Lower leg skin (tissue), 3 donors: ENCODE data around the gene SLC43A3.

Experiments
- POLR2A ChIP-seq, 2 donors: fragments of 450-650 bp; IDR thresholded peaks; one replicate each; pipeline ENCODE4 v1.6.1; 2016 to 2017; ENCODE audit warnings: antibody characterized with exemption in 2 of 2, mild to moderate bottlenecking in 1 of 2, moderate library complexity in 1 of 2
- TF ChIP-seq, protein P1 (sequence below), 3 donors: fragments of 450-650 bp; IDR thresholded peaks; one replicate each; pipeline ENCODE4 v1.5.1; 2016; ENCODE audit warnings: antibody characterized with exemption in 3 of 3, mild to moderate bottlenecking in 3 of 3, moderate library complexity in 2 of 3

DNA sequence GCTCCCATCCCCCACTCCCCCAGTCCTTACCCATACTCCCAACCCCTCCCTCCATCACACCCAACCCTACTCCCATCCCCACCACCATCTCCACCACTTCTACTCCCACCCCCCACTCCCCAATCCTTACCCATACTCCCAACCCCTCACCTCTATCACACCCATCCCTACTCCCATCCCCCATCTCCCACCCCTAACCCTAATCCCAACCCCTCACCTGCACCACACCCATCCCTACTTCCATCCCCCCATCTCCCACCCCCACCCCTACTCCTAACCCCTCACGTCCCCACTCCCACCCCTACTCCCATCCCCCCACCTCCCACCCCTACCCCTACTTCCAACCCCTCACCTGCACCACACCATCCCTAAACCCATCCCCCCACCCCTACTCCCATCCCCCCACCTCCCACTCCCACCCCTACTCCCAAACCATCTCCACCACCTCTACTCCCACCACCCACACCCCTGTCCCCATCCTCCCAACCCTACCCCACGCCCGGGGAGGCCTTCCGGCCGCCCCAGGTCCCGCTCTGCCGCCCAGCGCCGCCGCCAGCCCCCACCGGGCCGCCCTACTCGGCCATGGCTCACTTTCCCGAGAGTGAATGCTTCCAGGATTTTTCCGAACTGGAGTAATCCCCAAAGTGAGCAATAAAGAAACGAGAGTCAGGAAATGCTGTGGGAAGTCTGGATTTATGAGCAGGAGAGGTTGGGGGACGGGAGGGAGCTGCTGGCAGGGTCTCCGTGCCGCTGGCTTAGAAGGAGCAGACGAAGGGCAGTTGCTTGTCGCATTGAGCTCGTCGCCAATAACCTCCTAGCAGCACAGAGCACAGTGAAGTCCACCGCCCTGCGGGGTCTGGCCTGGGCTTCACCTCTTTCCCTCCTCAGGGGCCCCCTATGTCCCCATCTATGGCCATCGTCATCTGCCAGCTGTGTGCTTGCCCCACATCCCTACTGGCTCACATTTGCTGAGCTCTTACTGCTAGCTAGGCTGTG is 50.5 kb downstream of the SLC43A3 start:
- TF ChIP-seq POLR2A (IDR thresholded peaks at IDR 0.05) = no peak
- TF ChIP-seq, protein P1, sequence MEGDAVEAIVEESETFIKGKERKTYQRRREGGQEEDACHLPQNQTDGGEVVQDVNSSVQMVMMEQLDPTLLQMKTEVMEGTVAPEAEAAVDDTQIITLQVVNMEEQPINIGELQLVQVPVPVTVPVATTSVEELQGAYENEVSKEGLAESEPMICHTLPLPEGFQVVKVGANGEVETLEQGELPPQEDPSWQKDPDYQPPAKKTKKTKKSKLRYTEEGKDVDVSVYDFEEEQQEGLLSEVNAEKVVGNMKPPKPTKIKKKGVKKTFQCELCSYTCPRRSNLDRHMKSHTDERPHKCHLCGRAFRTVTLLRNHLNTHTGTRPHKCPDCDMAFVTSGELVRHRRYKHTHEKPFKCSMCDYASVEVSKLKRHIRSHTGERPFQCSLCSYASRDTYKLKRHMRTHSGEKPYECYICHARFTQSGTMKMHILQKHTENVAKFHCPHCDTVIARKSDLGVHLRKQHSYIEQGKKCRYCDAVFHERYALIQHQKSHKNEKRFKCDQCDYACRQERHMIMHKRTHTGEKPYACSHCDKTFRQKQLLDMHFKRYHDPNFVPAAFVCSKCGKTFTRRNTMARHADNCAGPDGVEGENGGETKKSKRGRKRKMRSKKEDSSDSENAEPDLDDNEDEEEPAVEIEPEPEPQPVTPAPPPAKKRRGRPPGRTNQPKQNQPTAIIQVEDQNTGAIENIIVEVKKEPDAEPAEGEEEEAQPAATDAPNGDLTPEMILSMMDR (IDR thresholded peaks at IDR 0.05) = no peak
